ENCODE data around the gene SMIM10. TPM values are rescaled to one million over a fixed set of nuclear protein-coding genes. Genes with fewer than 3 reads are reported as not detected.
A peak's percentile ranks its signal among the peaks of the same experiment; 100 is the strongest.

The SMIM10 gene
- total and polyA plus RNA-seq, 10 donors: 5.2 to 14.4 (median 8.0) TPM

DNA sequence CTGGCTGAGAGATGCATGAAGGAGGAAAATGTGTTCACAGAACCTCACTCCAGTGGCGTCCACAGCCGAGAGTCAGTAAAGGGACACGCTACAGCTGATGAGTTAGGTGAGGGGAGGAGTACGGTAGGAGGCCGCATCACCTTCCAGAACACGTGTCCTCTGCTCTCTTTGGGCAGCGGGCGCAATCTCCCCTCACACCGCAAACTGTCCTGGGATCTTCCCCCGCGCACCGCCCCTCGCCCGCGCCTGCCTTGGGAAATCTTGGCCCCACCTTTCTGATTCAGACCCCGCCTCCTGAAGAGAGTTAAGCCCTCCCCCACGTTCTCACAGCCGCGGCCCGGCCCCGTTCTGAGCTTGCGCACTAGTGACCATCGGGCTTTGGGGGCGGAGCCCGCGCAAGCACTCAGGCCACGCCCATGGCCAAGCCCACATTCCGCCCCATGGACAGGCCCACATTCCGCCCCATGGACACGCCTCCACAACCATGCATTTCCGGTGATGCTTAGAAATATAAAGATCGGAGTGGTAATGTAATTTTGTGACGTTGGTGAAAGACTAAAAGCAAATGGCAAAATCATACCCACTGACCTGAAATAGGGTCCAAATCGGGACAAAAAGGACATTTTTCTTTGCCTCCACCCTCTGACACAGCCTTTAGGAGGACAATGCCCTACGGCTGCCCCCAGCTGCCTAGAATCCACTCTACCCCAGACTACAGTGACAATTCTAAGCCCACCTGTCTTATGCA is 13.3 kb downstream of the SMIM10 start:
- TF ChIP-seq POLR2AphosphoS5 (IDR thresholded peaks at IDR 0.05): peak in 2 of 3 donors; percentile 49 to 55
- TF ChIP-seq, protein P1, sequence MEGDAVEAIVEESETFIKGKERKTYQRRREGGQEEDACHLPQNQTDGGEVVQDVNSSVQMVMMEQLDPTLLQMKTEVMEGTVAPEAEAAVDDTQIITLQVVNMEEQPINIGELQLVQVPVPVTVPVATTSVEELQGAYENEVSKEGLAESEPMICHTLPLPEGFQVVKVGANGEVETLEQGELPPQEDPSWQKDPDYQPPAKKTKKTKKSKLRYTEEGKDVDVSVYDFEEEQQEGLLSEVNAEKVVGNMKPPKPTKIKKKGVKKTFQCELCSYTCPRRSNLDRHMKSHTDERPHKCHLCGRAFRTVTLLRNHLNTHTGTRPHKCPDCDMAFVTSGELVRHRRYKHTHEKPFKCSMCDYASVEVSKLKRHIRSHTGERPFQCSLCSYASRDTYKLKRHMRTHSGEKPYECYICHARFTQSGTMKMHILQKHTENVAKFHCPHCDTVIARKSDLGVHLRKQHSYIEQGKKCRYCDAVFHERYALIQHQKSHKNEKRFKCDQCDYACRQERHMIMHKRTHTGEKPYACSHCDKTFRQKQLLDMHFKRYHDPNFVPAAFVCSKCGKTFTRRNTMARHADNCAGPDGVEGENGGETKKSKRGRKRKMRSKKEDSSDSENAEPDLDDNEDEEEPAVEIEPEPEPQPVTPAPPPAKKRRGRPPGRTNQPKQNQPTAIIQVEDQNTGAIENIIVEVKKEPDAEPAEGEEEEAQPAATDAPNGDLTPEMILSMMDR (IDR thresholded peaks at IDR 0.05 in 8 of 11, conservative IDR thresholded peaks at IDR 0.05 in 3 of 11): no peak
- TF ChIP-seq POLR2A (IDR thresholded peaks at IDR 0.05): no peak

DNA sequence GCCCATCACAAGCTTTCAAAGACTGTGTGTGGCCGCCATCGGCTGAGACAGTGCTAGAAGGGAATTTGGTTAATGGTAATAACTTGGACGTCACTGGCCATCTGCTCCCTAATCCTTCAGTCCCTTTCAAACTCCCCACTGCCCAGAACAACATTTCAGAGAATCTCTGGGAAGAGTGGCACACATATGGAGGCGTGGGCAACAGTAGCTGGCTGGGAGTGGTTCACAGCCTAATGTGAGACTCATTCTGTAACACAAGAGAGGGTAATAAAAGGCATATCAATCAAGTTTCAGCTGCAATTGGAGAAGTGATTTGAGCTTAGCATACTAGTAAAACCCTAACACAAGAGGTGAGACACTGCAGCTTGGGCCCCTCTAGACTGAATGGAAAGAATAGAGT is 15.4 kb downstream of the SMIM10 start:
- no peak for DNase-seq
- Histone ChIP-seq H3K4me3 (no peak overlapping the region), H3K9me3 (no peaks in the 10 kb centered on the region), H3K27ac (no peak overlapping the region), H3K4me1 (peaks cover 0 to 11% (median 1%) of the 10 kb centered on the region in 6 donors), H3K36me3 (no peaks in the 10 kb centered on the region), H3K27me3 (replicated peaks in 1 of 7) (peaks cover 0 to 8% (median 0%) of the 10 kb centered on the region in 7 donors)
- TF ChIP-seq POLR2AphosphoS5 (IDR thresholded peaks at IDR 0.05): no peak
- TF ChIP-seq POLR2A (IDR thresholded peaks at IDR 0.05): no peak
- TF ChIP-seq, protein P1 (IDR thresholded peaks at IDR 0.05 in 8 of 11, conservative IDR thresholded peaks at IDR 0.05 in 3 of 11): no peak
- intact Hi-C loops (cut with DNase I; ENCODE audit: low total_unique reads): no loop called here
- WGBS, 5 donors: 82 to 90% (median 86%) methylated on average over 3 to 4 of the region's 4 CpGs

More for the DNA sequence above, 13.3 kb downstream of the SMIM10 start:
- H3K36me3 ChIP-seq: no peaks in the 10 kb centered on the region
- intact Hi-C loops (cut with DNase I; ENCODE audit: low total_unique reads): no loop called here
- 0 to 40% (median 10%) methylated on average over 4 to 35 of the region's 35 CpGs for WGBS, 5 donors
- peak; percentile 94 for DNase-seq
- H3K4me1 ChIP-seq: peaks cover 0 to 11% (median 1%) of the 10 kb centered on the region in 6 donors
- H3K27ac ChIP-seq: peak overlapping the region in 6 of 8 donors; percentile 7 to 58 (median 38)
- no peaks in the 10 kb centered on the region for H3K9me3 ChIP-seq
- peak overlapping the region; percentile 13 to 70 (median 30) for H3K4me3 ChIP-seq
- peaks cover 0 to 8% (median 0%) of the 10 kb centered on the region in 7 donors for H3K27me3 ChIP-seq (replicated peaks in 1 of 7)

DNA sequence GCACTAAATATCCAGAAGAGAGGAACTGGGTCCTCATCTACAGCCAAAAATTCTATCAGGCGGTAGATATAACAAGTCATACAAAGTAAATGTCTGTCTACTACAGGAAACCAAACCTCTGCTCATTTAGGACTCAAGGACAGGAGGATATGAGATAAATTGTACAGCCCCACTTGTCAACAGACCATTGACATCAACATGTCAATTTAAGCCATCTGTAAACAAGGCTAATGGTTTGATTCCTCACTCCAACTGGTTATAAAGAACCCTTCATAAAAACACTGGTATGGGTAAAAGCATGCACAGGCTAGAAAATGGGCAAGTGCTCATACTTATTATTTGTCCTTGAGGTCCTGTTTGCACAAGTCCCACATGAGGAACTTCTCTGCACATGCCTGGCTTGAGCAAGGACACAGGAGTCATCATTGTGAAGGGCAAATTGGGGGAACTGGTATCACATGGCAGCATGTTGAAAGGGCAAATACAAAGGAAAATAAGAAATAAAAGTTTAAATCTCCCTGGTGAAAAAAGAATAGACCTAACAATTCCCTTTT is 18.3 kb downstream of the SMIM10 start:
- Histone ChIP-seq H3K4me1 (peaks cover 0 to 4% (median 0%) of the 10 kb centered on the region in 6 donors), H3K4me3 (no peak overlapping the region), H3K27me3 (replicated peaks in 1 of 7) (peaks cover 0 to 8% (median 0%) of the 10 kb centered on the region in 7 donors), H3K9me3 (no peaks in the 10 kb centered on the region), H3K36me3 (no peaks in the 10 kb centered on the region), H3K27ac (peak overlapping the region in 1 of 8 donors; percentile 23)
- 49 to 87% (median 80%) methylated on average over 1 of the region's 1 CpG for WGBS, 5 donors
- intact Hi-C loops (cut with DNase I; ENCODE audit: low total_unique reads): no loop called here
- TF ChIP-seq, protein P1 (IDR thresholded peaks at IDR 0.05 in 8 of 11, conservative IDR thresholded peaks at IDR 0.05 in 3 of 11): no peak
- TF ChIP-seq POLR2A (IDR thresholded peaks at IDR 0.05) (no peak), POLR2AphosphoS5 (IDR thresholded peaks at IDR 0.05) (no peak)
- DNase-seq: no peak

DNA sequence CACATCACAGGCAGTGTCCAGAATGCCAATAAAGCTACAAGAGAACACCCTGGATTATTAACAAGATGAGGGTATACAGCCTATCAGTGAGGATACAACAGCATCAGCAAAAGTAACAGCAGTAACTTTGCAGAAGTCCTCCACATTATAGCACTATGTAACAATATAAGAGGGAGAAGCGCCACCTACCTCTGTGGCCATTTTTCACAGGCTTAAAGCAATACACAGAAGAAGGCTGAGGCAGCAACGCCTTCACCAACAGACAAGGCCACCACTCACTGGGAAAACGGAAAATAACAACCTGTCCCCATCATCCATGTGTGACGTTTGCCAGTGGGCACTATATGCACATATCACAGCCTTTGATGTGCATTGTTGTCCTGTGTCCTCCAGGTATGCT is 19.0 kb downstream of the SMIM10 start:
- no peaks in the 10 kb centered on the region for H3K4me1 ChIP-seq
- 49 to 86% (median 75%) methylated on average over 4 of the region's 4 CpGs for WGBS, 5 donors
- H3K27ac ChIP-seq: peak overlapping the region in 1 of 8 donors; percentile 23
- peaks cover 0 to 8% (median 0%) of the 10 kb centered on the region in 7 donors for H3K27me3 ChIP-seq (replicated peaks in 1 of 7)
- H3K4me3 ChIP-seq: no peak overlapping the region
- TF ChIP-seq, protein P1 (IDR thresholded peaks at IDR 0.05 in 8 of 11, conservative IDR thresholded peaks at IDR 0.05 in 3 of 11): no peak
- intact Hi-C loops (cut with DNase I; ENCODE audit: low total_unique reads): no loop called here
- DNase-seq: no peak
- H3K9me3 ChIP-seq: no peaks in the 10 kb centered on the region
- H3K36me3 ChIP-seq: no peaks in the 10 kb centered on the region

Data from spleen (tissue), 11 donors.